Activated T-cell treated with anti-CD3 and anti-CD28 coated beads, Interleukin-2, amount 50 U/mL, for 24 hours (primary cell): ENCODE data around the gene CDKN2B.
"Not testable (repeated sequence)": the region's sequence is repeated elsewhere in the genome, so short reads cannot be mapped to it uniquely, and the experiment has no call there.

ENCODE experiments used
- DNase-seq: peaks from one replicate; pipeline ENCODE4 v3.0.0-alpha.2; 2020
- H3K27ac Mint-ChIP-seq: 2 replicates; pipeline ENCODE4 v1.8.0; 2020; ENCODE audit warnings: mild to moderate bottlenecking, mixed read lengths
- H3K27me3 Mint-ChIP-seq: 2 replicates; pipeline ENCODE4 v1.8.0; 2020; ENCODE audit warnings: mixed read lengths
- H3K36me3 Mint-ChIP-seq: 2 replicates; pipeline ENCODE4 v1.8.0; 2020; ENCODE audit warnings: low read depth, mixed read lengths
- H3K4me1 Mint-ChIP-seq: 2 replicates; pipeline ENCODE4 v1.8.0; 2020; ENCODE audit warnings: low read depth, mixed read lengths
- H3K4me3 Mint-ChIP-seq: 2 replicates; pipeline ENCODE4 v1.8.0; 2020; ENCODE audit warnings: mild to moderate bottlenecking, moderate library complexity, mixed read lengths
- H3K9me3 Mint-ChIP-seq: 2 replicates; pipeline ENCODE4 v1.8.0; 2020; ENCODE audit warnings: mixed read lengths

CDKN2B gene

DNA sequence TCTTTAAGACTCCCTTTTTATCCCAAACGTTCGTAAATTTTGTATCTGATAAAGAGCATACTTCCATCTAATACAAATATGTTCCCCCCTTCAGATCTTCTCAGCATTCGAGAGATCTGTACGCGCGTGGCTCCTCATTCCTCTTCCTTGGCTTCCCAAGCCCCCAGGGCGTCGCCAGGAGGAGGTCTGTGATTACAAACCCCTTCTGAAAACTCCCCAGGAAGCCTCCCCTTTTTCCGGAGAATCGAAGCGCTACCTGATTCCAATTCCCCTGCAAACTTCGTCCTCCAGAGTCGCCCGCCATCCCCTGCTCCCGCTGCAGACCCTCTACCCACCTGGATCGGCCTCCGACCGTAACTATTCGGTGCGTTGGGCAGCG is 34.8 kb downstream of the CDKN2B start:
- peak overlapping the region; percentile 73 for H3K4me3 Mint-ChIP-seq
- DNase-seq, result no peak
- H3K36me3 Mint-ChIP-seq, result peaks cover 2% of the 10 kb centered on the region
- H3K9me3 Mint-ChIP-seq, result peaks cover 10% of the 10 kb centered on the region
- H3K27me3 Mint-ChIP-seq, result peaks cover 97% of the 10 kb centered on the region
- H3K4me1 Mint-ChIP-seq, result peaks cover 17% of the 10 kb centered on the region
- no peak overlapping the region for H3K27ac Mint-ChIP-seq

DNA sequence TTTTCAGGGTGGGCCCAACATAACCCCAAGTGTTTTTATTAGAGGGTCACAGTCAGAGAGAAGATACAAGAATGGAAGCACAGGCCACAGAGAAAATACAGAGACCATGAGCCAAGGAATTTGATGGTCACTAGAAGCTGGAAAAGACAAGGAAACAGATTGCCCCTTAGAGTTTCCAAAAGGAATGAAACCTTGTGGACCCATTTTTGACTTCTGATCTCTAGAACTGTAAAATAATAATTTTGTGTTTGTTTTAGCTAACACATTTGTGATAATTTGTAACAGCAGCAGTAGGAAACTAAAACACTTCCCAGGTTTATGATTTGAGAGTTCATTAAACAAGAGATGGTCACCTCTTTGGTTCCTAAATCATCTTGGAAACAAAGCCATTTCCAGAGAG is 36.7 kb downstream of the CDKN2B start:
- Mint-ChIP-seq H3K27ac (no peak overlapping the region), H3K27me3 (peaks cover 99% of the 10 kb centered on the region), H3K9me3 (peaks cover 19% of the 10 kb centered on the region), H3K36me3 (peaks cover 6% of the 10 kb centered on the region), H3K4me3 (no peak overlapping the region), H3K4me1 (peaks cover 27% of the 10 kb centered on the region)
- DNase-seq, result no peak

DNA sequence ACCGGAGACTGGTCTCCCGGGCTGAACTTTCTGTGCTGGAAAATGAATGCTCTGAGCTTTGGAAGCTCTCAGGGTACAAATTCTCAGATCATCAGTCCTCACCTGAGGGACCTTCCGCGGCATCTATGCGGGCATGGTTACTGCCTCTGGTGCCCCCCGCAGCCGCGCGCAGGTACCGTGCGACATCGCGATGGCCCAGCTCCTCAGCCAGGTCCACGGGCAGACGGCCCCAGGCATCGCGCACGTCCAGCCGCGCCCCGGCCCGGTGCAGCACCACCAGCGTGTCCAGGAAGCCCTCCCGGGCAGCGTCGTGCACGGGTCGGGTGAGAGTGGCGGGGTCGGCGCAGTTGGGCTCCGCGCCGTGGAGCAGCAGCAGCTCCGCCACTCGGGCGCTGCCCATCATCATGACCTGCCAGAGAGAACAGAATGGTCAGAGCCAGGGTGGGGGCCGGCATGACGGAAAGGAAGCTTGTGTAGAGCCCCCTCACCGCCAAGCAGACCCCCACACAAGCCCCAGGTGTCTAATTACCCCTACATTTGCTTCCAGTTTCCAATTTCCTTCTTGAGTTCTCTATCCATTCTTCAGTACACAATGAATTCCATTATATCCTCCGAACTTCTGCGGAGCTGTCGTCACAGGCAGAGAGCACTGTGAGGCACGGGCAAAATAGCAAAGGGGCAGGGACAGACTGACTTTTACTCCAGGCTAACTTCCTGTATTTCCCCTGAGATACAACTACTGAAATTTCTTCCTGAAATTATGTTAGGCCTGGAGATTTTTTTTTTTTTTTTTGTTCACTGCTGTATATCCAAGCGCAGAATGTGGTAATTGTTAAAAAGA is 38.1 kb downstream of the CDKN2B start:
- peaks cover 98% of the 10 kb centered on the region for H3K27me3 Mint-ChIP-seq
- no peak overlapping the region for H3K4me3 Mint-ChIP-seq

DNA sequence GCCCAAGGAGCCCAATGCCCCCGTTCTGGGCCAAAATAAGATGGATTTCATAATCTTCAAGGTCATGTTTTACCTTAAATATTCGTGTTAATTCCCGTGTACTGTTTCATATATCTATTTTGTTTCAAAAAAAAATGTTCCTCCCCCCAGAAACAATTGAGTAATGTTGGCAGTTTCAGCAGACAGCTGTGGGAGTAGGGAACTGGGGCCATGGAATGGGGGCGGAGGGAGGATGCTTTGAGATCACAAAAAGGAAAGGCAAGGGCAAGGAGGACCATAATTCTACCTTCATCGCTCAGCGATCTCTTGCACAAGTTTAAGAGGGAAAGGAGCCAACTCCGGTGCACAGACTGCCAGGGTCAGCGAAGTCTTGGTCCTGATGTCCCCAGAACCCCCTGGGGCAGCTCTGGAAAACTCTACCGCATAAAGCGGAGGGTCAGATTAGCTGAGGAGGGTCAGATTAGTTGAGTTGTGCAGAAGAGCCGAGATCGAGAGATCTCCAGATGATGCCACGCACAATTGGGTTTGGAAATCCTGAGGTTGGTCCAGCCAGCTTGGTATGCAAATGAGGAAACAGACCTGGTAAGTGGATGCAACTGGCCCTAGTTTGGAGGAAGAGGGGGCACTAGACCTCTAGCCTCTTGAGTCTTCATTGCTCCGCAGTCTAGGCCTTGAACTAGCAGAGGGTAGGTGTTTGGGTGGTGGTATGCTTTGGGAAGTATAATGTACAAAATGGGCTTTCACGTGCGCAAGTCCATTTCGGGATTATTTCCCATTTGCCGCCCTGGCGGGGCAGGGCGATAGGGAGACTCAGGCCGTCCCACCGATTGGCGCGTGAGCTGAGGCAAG is 38.9 kb downstream of the CDKN2B start:
- no peak for DNase-seq
- H3K9me3 Mint-ChIP-seq, result peaks cover 21% of the 10 kb centered on the region
- H3K27ac Mint-ChIP-seq, result no peak overlapping the region
- peaks cover 98% of the 10 kb centered on the region for H3K27me3 Mint-ChIP-seq
- H3K4me1 Mint-ChIP-seq, result peaks cover 31% of the 10 kb centered on the region
- H3K36me3 Mint-ChIP-seq, result peaks cover 6% of the 10 kb centered on the region
- no peak overlapping the region for H3K4me3 Mint-ChIP-seq

More for the DNA sequence above, 38.1 kb downstream of the CDKN2B start:
- Mint-ChIP-seq H3K4me1 (peaks cover 27% of the 10 kb centered on the region), H3K9me3 (peaks cover 21% of the 10 kb centered on the region), H3K36me3 (peaks cover 6% of the 10 kb centered on the region), H3K27ac (peak overlapping the region; percentile 74)
- DNase-seq, result no peak

DNA sequence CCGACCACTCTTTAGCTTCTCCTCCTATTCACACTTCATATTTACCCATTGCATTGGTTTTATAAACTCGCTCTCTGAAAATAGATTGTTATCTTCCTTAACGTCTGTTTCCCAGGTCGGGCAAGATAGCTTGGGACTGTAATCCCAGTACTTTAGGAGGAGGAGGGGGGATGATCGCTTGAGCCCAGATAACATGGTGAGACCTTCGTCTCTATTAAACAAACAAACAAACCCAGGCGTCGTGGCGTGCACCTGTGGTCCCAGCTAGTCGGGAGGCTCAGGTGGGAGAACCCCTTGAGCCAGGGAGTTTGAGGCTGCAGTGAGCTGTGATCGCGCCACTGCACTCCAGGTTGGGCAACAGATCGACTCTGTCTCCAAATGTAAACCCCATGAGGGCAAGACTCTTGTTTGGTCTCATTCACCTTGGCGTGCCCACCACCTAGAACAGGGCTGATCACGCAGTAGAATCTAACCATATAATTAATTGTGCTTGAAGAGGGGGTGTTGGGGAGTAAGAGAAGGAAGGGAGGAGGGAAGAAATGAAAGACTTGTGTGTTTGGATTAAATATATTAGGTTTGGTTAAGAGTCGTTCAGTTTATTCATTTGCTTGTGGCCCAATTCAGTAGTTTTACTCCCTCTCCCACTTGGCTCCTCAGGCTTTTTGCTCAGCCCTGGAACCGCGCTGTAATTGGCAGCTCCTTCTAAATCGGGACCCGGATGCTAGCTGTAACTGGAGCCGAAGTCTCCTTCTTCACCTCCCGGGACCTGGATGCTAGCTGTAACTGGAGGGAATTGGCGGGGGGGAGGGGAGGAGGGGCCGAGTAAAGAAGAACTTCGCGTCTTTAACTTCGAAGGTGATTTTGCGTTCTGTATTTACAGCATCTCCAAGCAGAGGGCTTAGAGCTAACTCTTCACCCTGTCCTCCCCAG is 39.8 kb downstream of the CDKN2B start:
- peaks cover 98% of the 10 kb centered on the region for H3K27me3 Mint-ChIP-seq
- H3K4me3 Mint-ChIP-seq, result no peak overlapping the region

DNA sequence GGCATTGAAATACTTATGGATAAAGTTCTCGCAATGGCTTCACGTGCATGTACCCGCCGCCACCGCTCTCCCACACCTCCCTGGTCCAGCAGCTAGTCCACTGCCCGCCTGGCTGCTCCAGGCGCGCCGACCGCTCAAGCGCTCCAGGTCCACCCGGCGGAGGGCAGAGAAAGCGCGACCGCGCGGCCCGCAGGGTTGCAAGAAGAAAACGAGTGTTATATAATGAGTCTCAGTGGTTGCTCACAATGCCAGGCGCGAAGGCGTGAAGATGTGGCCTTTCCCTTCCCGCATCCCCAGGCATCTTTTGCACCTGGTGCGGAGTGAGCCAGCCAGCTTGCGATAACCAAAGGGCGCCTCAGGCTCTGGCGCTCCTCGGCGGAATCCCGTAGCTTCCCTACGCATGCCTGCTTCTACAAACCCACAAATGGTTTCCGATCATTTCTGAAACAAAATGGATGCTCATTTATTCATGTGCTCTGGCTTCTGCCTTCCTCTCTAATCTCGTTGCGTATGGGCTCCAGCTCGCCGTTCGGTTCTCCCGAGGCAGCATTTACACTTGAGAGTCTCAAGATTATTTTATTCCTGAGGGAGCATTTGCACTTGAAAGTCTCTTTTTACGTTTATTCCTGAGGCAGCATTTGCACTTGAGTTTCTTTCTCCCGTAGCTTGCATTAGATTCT is 40.6 kb downstream of the CDKN2B start:
- Mint-ChIP-seq H3K36me3 (peaks cover 7% of the 10 kb centered on the region), H3K9me3 (peaks cover 21% of the 10 kb centered on the region), H3K4me3 (no peak overlapping the region), H3K27ac (peak overlapping the region; percentile 22), H3K4me1 (peaks cover 31% of the 10 kb centered on the region), H3K27me3 (peaks cover 98% of the 10 kb centered on the region)
- DNase-seq, result no peak

More for the DNA sequence above, 39.8 kb downstream of the CDKN2B start:
- H3K4me1 Mint-ChIP-seq, result peaks cover 33% of the 10 kb centered on the region
- DNase-seq, result no peak
- peaks cover 6% of the 10 kb centered on the region for H3K36me3 Mint-ChIP-seq
- H3K27ac Mint-ChIP-seq, result peak overlapping the region; percentile 22
- peaks cover 21% of the 10 kb centered on the region for H3K9me3 Mint-ChIP-seq

DNA sequence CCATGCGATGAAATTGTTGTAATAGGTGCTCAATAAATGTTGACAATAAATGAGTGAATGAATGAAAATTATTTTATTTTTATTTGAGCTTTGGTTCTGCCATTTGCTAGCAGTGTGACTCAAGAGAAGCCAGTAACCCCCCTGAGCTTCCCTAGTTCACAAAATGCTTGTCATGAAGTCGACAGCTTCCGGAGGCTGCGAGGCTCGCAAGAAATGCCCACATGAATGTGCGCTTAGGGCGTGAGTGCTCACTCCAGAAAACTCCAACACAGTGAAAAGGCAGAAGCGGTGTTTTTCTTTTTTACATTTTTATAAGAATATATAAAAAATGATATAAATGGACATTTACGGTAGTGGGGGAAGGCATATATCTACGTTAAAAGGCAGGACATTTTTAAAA is 41.4 kb downstream of the CDKN2B start:
- Mint-ChIP-seq H3K4me3 (no peak overlapping the region), H3K27me3 (peaks cover 98% of the 10 kb centered on the region), H3K4me1 (peaks cover 31% of the 10 kb centered on the region), H3K9me3 (peaks cover 23% of the 10 kb centered on the region), H3K27ac (no peak overlapping the region), H3K36me3 (peaks cover 8% of the 10 kb centered on the region)
- no peak for DNase-seq

DNA sequence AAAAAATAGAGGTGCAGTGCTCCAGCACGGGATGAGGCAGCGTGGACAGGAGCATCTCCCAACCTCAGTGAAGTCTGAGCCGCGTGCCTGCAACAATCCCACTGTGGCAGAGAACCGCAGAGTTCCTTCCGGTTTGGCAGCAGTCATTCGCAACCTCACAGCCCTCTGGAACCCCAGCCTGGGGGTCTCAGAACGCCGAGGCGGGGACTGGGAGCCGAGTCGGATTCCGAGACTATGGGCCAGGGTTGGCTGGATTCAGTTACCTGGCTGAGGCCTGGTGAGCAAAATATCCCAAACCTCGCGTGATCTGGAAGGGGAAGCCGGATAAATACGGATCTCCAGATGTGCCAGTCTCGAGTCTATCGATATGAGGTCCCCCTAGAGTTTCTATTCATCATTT is 41.9 kb downstream of the CDKN2B start:
- Mint-ChIP-seq H3K4me1 (peaks cover 31% of the 10 kb centered on the region), H3K27me3 (peaks cover 98% of the 10 kb centered on the region), H3K27ac (no peak overlapping the region), H3K9me3 (peaks cover 25% of the 10 kb centered on the region), H3K4me3 (no peak overlapping the region), H3K36me3 (peaks cover 8% of the 10 kb centered on the region)
- DNase-seq, result no peak

DNA sequence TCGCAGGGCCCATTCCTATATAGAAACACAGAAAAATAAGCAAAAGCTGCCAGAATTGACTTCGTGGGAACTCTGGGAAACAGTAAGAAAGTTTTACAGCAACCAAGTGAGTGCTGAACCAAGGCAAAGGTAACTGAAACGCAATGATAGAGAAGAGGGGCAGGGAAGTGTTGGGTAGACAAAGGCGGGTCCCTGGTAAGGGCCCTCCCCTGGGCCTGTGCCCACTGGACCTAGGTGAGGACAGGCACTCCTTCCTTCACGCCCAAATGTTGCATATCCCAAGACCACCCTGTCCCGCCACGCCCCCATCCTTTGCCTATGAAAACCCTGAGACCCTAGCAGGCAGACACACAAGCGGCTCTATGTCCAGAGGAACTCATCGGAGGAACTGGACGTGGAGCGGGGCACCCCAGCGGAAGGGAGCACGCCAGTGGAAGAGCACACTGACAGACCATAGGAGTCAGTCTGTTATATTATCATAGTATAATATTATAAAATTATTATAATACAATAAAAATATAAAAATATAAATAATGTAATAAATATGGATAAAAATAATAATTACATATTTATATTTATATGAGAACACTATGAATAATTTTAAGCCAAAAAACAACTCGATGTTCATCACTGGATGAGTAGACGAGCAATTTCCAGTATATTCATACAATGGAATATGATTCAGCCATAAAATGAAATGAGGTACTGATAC is 42.8 kb downstream of the CDKN2B start:
- H3K4me1 Mint-ChIP-seq, result peaks cover 31% of the 10 kb centered on the region
- DNase-seq, result no peak
- H3K27ac Mint-ChIP-seq, result no peak overlapping the region
- peaks cover 25% of the 10 kb centered on the region for H3K9me3 Mint-ChIP-seq
- no peak overlapping the region for H3K4me3 Mint-ChIP-seq
- H3K27me3 Mint-ChIP-seq, result peaks cover 98% of the 10 kb centered on the region
- peaks cover 8% of the 10 kb centered on the region for H3K36me3 Mint-ChIP-seq

DNA sequence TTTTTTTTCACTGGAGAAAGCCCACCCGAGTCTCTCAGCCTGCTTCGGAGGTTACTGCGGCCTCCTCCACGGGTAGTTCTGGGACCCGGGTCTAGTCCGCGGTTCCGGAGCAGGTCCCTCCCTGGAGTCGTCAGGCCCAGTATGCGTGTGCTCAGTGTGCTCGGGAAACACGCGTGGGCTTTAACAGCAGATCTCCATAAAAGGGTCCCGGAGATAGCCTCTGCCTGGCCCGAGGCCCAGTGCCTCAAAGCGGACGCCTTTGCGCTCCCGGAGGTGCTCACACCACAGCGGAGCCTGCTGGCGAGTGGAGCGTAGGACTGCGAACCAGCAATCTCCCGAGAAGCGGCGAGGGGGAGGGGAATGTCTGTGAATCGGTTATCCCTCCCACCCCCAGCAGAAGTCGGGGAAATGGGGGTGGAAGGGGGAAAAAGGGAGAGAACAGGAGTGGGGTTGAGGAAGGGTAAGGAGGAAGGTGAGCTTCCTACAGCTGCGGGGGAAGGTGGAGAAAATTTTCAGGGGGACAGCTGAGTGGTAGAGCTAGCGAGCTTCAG is 43.6 kb downstream of the CDKN2B start:
- Mint-ChIP-seq H3K9me3 (peaks cover 24% of the 10 kb centered on the region), H3K27me3 (peaks cover 95% of the 10 kb centered on the region), H3K4me1 (peaks cover 29% of the 10 kb centered on the region), H3K27ac (peak overlapping the region; percentile 50), H3K36me3 (peaks cover 8% of the 10 kb centered on the region), H3K4me3 (peak overlapping the region; percentile 59)
- no peak for DNase-seq

DNA sequence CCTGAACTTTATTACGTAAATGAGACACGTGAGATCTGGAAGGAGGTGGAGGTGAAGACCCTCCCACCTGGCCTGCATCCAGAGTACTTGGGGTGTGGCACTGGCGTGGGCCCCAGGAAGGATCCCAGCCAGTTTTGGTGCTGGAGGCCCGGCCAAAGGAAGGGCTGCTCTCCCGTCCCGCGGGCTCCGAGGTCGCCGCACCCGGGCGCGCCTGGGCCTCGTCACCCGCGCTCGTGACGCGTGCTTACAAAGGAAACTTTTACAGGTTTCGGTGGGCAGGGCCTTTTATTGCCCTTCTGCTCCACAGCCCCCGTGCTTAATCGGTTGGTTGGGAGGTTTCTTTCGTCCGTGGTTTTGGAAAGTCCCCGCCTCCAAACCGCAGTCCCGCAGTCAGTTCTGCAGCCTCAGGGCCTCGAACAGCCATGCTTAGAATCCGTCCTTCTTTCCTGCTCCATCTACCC is 44.1 kb downstream of the CDKN2B start:
- H3K27me3 Mint-ChIP-seq, result peaks cover 95% of the 10 kb centered on the region
- DNase-seq, result peak; percentile 64

DNA sequence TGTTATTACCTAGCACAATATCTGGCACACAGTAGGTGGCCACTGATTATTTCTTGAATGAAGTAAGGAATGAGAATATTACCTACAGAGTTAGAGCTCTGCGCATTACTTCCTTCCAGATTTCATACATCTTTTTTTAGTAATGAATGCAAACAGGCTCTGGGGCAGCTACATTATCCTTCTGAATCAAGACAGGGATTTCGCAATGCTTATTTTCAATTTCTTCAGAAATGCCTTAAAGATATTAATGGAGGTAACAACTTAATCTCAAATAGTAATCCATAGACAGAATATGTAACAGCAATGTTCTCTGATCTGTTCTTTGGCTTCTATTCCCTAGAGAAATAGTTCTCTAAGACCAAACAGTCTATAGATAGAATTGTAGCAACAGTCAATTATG is 47.5 kb downstream of the CDKN2B start:
- H3K9me3 Mint-ChIP-seq, result peaks cover 5% of the 10 kb centered on the region
- DNase-seq, result no peak
- H3K4me3 Mint-ChIP-seq, result no peak overlapping the region
- peaks cover 66% of the 10 kb centered on the region for H3K27me3 Mint-ChIP-seq
- H3K36me3 Mint-ChIP-seq, result peaks cover 2% of the 10 kb centered on the region
- H3K27ac Mint-ChIP-seq, result no peak overlapping the region
- H3K4me1 Mint-ChIP-seq, result peaks cover 18% of the 10 kb centered on the region

More for the DNA sequence above, 44.1 kb downstream of the CDKN2B start:
- H3K36me3 Mint-ChIP-seq, result peaks cover 7% of the 10 kb centered on the region
- H3K4me1 Mint-ChIP-seq, result peaks cover 29% of the 10 kb centered on the region
- peak overlapping the region; percentile 59 for H3K4me3 Mint-ChIP-seq
- peak overlapping the region; percentile 50 for H3K27ac Mint-ChIP-seq
- peaks cover 19% of the 10 kb centered on the region for H3K9me3 Mint-ChIP-seq

DNA sequence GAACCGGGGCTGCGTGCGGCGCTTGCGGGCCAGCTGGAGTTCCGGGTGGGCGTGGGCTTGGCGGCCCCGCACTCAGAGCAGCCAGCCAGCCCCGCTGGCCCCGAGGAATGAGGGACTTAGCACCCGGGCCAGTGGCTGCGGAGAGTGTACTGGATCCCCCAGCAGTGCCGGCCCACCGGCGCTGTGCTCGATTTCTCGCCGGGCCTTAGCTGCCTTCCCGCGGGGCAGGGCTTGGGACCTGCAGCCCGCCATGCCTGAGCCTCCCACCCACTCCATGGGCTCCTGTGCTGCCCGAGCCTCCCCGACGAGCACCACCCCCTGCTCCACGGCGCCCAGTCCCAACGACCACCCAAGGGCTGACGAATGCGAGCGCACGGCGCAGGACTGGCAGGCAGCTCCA is 49.8 kb downstream of the CDKN2B start:
- DNase-seq, H3K4me3 Mint-ChIP-seq, H3K27ac Mint-ChIP-seq, H3K9me3 Mint-ChIP-seq, H3K4me1 Mint-ChIP-seq, H3K36me3 Mint-ChIP-seq: not testable (repeated sequence)
- peaks cover 44% of the 10 kb centered on the region for H3K27me3 Mint-ChIP-seq
